Erythroblast (primary cell): ENCODE measurements around the gene SERPINA6.
"Not testable (repeated sequence)": the region's sequence is repeated elsewhere in the genome, so short reads cannot be mapped to it uniquely, and the experiment has no call there.

Experiments used
- GATA1 ChIP-seq: IDR thresholded peaks from 2 replicates; pipeline ENCODE4 v1.6.1; 2011; ENCODE audit warnings: low read depth, mild to moderate bottlenecking, control low read depth, low read length, moderate library complexity
- POLR2A ChIP-seq: IDR thresholded peaks from 2 replicates; pipeline ENCODE4 v1.6.1; 2011; ENCODE audit warnings: mild to moderate bottlenecking, low read length

GRCh38 chr14:94276898-94277561 is 46.1 kb downstream of the SERPINA6 start:
- not testable (repeated sequence) for TF ChIP-seq POLR2A, GATA1
